Endothelial cell of umbilical vein (primary cell): ENCODE data around the gene KCTD13. TPM values are rescaled to one million over a fixed set of nuclear protein-coding genes. Genes with fewer than 3 reads are reported as not detected.

Experiments
- BruUV-seq: library from RNA; stranded (reverse); fragments of 400-500 nt; replicated peaks from 2 replicates; lab custom pipeline; 2021; lab: Mats Ljungman, UMichigan
- CTCF ChIA-PET: fragments of 300-600, 350-600 bp; sonication (Branson Sonifier 250); formaldehyde crosslinking; loops from one replicate; lab custom pipeline; 2021; ENCODE audit warnings: antibody characterized with exemption, inconsistent platforms; lab: Charles Lee
- POLR2A ChIA-PET: fragments of 300-600, 350-600 bp; sonication (Branson Sonifier 250); formaldehyde crosslinking; loops from one replicate; lab custom pipeline; 2021; ENCODE audit warnings: antibody characterized with exemption, inconsistent platforms; lab: Charles Lee
- DNase-seq: peaks from one replicate; pipeline ENCODE4 v3.0.0-alpha.2; 2011; ENCODE audit warnings: low read depth, low spot score
- FAIRE-seq: peaks from 2 replicates; lab custom pipeline; 2011; peaks lifted over from hg19 to GRCh38; lab: Jason Lieb, UNC
- H2AFZ ChIP-seq: 2 replicates; pipeline ENCODE4 v1.6.0; 2012; ENCODE audit warnings: low read depth, low read length, control low read depth, inconsistent platforms
- H3K27ac ChIP-seq: 2 replicates; pipeline ENCODE4 v1.5.1; 2011; ENCODE audit warnings: low read depth, mild to moderate bottlenecking, control low read depth, low read length, moderate library complexity; ENCODE audit not compliant: insufficient read depth
- H3K27me3 ChIP-seq, 2 experiments: 2 replicates each; pipeline versions ENCODE4 v1.6.0 to v1.6.1; 2011; ENCODE audit warnings: low read length in 2 of 2, mixed read lengths in 1 of 2; ENCODE audit not compliant: control insufficient read depth in 2 of 2, insufficient read depth in 2 of 2
- H3K36me3 ChIP-seq, 2 experiments: 2 replicates in 1 of 2; 3 replicates in 1 of 2; pipeline ENCODE4 v1.5.1; 2011; ENCODE audit warnings: low read length in 2 of 2, mild to moderate bottlenecking in 1 of 2, moderate library complexity in 1 of 2; ENCODE audit not compliant: control insufficient read depth in 2 of 2, insufficient read depth in 2 of 2; ENCODE audit errors: extremely low read depth in 1 of 2
- H3K4me1 ChIP-seq: 3 replicates; pipeline ENCODE4 v1.5.1; 2011; ENCODE audit warnings: mild to moderate bottlenecking, low read length; ENCODE audit not compliant: control insufficient read depth, insufficient read depth; ENCODE audit errors: extremely low read depth
- H3K4me2 ChIP-seq: 2 replicates; pipeline ENCODE4 v1.6.1; 2011; ENCODE audit warnings: low read length, control low read depth, mixed read lengths; ENCODE audit not compliant: insufficient read depth
- H3K4me3 ChIP-seq, 3 experiments: fragments of 200-600 bp in 1 of 3; sonication (generic), shearing (Covaris generic) in 1 of 3; replicated peaks in 1 of 3; 2 replicates each; pipeline ENCODE4 v1.5.1; 2011 to 2016; ENCODE audit warnings: control low read depth in 3 of 3, low read length in 3 of 3, mild to moderate bottlenecking in 2 of 3, inconsistent platforms in 1 of 3, low read depth in 1 of 3, moderate library complexity in 1 of 3; ENCODE audit not compliant: insufficient read depth in 1 of 3
- H3K79me2 ChIP-seq: 2 replicates; pipeline ENCODE4 v1.6.0; 2012; ENCODE audit warnings: low read length, inconsistent platforms; ENCODE audit not compliant: control insufficient read depth, insufficient read depth
- H3K9ac ChIP-seq: replicated peaks from 2 replicates; pipeline ENCODE3; 2011; ENCODE audit warnings: low read length, control low read depth; ENCODE audit not compliant: insufficient read depth; ENCODE audit errors: extremely low read depth
- H3K9me1 ChIP-seq: replicated peaks from 3 replicates; pipeline ENCODE4 v1.6.0; 2011; ENCODE audit warnings: mild to moderate bottlenecking, low read length; ENCODE audit not compliant: control insufficient read depth, insufficient read depth; ENCODE audit errors: extremely low read depth
- H3K9me3 ChIP-seq: replicated peaks from 2 replicates; pipeline ENCODE4 v1.5.1; 2012; ENCODE audit warnings: low read length, inconsistent platforms; ENCODE audit not compliant: control insufficient read depth, insufficient read depth
- H4K20me1 ChIP-seq: replicated peaks from 2 replicates; pipeline ENCODE3; 2011; ENCODE audit warnings: mild to moderate bottlenecking, low read length; ENCODE audit not compliant: control insufficient read depth, insufficient read depth; ENCODE audit errors: extremely low read depth
- FOS ChIP-seq: IDR thresholded peaks from 2 replicates; pipeline ENCODE4 v1.6.1; 2011; ENCODE audit warnings: mild to moderate bottlenecking, low read length, moderate library complexity, borderline replicate concordance; ENCODE audit not compliant: insufficient read depth
- GATA2 ChIP-seq: IDR thresholded peaks from 2 replicates; pipeline ENCODE4 v1.7.0; 2011; ENCODE audit warnings: low read depth, mild to moderate bottlenecking, moderate library complexity, mixed read lengths, low read length; ENCODE audit not compliant: insufficient read length, insufficient read depth
- JUN ChIP-seq: IDR thresholded peaks from 2 replicates; pipeline ENCODE4 v1.6.1; 2011; ENCODE audit warnings: borderline replicate concordance, low read depth; ENCODE audit not compliant: insufficient read length, insufficient read depth
- MYC ChIP-seq: IDR thresholded peaks from one replicate; pipeline ENCODE4 v1.6.1; 2011; ENCODE audit warnings: mild to moderate bottlenecking, low read depth, low read length
- POLR2AphosphoS5 ChIP-seq: IDR thresholded peaks from 2 replicates; pipeline ENCODE4 v1.6.1; 2012; ENCODE audit warnings: low read depth, mild to moderate bottlenecking, control low read depth, low read length, moderate library complexity; ENCODE audit not compliant: insufficient read depth
- dilution Hi-C: fragments of 300-500 bp; cut with MboI; formaldehyde crosslinking; loops from one replicate; pipeline ENCODE4 v1.15.0; 2019; ENCODE audit warnings: low sequenced_read_pairs; ENCODE audit not compliant: extremely low pct_ligation_motif_present
- intact Hi-C: fragments of 100-400 bp; cut with micrococcal nuclease; formaldehyde crosslinking; loops from one replicate; pipeline ENCODE4 v1.10.0; 2022
- polyA plus RNA-seq, 4 experiments: library from polyadenylated mRNA; depleted of rRNA in 3 of 4; stranded (reverse) in 3 of 4; unstranded in 1 of 4; fragments of >200 nt; gene quantifications; 2 replicates each; pipeline versions ENCODE4 v1.2.1 to v1.2.3, GENCODE V29; 2011 to 2012; ENCODE audit warnings: missing spikeins in 1 of 4
- total RNA-seq: library from RNA; stranded (reverse); gene quantifications from 2 replicates; pipeline ENCODE4 v1.2.3, GENCODE V29; 2021
- TF ChIP-seq, protein P1 (sequence below), 2 donors: IDR thresholded peaks; 1 replicate in 1 of 2; 2 replicates in 1 of 2; pipeline ENCODE4 v1.5.1; 2011; ENCODE audit warnings: low read length in 2 of 2, mild to moderate bottlenecking in 2 of 2, moderate library complexity in 2 of 2, control low read depth in 1 of 2, inconsistent platforms in 1 of 2, low read depth in 1 of 2; ENCODE audit not compliant: insufficient read depth in 1 of 2; ENCODE audit errors: extremely low read depth in 1 of 2
- TF ChIP-seq, protein P2 (sequence below): IDR thresholded peaks from 2 replicates; pipeline ENCODE4 v1.6.1; 2011; ENCODE audit not compliant: insufficient read depth, insufficient read length

KCTD13 gene
- total and polyA plus RNA-seq, 2 donors (not counting 3 experiments of a cell fraction or from before 2014, with no cell fraction given), result 22.6 to 24.2 TPM

DNA sequence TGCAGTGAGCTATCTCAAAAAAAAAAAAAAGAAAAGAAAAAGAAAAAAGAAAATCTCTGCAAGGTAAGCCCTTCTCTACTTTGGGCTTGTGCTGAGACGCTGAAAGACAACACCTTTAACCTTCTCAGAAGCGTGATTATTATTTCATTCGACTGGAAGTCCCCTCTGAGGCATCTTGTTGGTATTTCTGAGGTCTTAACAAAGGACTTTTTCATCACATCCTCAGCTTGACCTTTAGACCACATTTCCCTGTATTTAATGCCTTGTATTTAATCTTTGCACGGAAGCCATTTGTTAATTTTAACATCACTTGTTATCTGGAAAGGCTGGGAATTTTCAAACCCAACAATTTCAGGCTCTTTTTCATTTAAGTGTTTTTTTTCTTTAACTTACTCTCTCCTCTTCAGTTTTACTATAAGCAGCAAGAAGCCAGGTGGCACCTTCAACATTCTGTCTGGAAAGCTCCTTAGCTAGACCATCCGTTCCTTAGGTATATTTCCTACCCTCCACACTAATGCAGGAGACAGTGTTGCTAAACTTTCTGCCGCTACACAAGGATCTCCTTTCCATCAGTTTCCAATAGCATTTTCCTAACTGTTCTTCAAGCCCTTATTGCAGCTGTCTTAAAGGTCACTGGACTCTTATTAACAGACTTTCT, 10.3 kb downstream of the KCTD13 start:
- peak overlapping the region; percentile 59 for H3K27ac ChIP-seq

GRCh38 chr16:29913514-29913913, 12.5 kb downstream of the KCTD13 start:
- Histone ChIP-seq H3K4me1 (peaks cover 4% of the 10 kb centered on the region), H4K20me1 (no peaks in the 10 kb centered on the region), H3K36me3 (peaks cover 0 to 5% of the 10 kb centered on the region in 2 experiments), H3K4me3 (no peak overlapping the region), H3K9me1 (no peaks in the 10 kb centered on the region), H3K27me3 (no peaks in the 10 kb centered on the region), H2AFZ (no peak overlapping the region), H3K9ac (no peak overlapping the region), H3K4me2 (no peak overlapping the region), H3K9me3 (no peaks in the 10 kb centered on the region), H3K27ac (no peak overlapping the region), H3K79me2 (no peaks in the 10 kb centered on the region)
- FAIRE-seq (no peak), DNase-seq (no peak)
- POLR2A ChIA-PET, result no interaction called here
- no peak for TF ChIP-seq POLR2AphosphoS5
- TF ChIP-seq, protein P1, sequence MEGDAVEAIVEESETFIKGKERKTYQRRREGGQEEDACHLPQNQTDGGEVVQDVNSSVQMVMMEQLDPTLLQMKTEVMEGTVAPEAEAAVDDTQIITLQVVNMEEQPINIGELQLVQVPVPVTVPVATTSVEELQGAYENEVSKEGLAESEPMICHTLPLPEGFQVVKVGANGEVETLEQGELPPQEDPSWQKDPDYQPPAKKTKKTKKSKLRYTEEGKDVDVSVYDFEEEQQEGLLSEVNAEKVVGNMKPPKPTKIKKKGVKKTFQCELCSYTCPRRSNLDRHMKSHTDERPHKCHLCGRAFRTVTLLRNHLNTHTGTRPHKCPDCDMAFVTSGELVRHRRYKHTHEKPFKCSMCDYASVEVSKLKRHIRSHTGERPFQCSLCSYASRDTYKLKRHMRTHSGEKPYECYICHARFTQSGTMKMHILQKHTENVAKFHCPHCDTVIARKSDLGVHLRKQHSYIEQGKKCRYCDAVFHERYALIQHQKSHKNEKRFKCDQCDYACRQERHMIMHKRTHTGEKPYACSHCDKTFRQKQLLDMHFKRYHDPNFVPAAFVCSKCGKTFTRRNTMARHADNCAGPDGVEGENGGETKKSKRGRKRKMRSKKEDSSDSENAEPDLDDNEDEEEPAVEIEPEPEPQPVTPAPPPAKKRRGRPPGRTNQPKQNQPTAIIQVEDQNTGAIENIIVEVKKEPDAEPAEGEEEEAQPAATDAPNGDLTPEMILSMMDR (IDR thresholded peaks at IDR 0.05; ENCODE audit: extremely low read depth in 1 of 2, insufficient read depth in 1 of 2, low read depth in 1 of 2, low read length in 2 of 2), result no peak
- TF ChIP-seq MYC, result no peak
- TF ChIP-seq JUN, result no peak
- no peak for TF ChIP-seq GATA2
- TF ChIP-seq, protein P2, sequence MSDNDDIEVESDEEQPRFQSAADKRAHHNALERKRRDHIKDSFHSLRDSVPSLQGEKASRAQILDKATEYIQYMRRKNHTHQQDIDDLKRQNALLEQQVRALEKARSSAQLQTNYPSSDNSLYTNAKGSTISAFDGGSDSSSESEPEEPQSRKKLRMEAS, result no peak
- TF ChIP-seq FOS, result no peak
- CTCF ChIA-PET, result no interaction called here
- no TSS peak for BruUV-seq
- intact Hi-C loops (no loop called here), dilution Hi-C loops (no loop called here)

More for the DNA sequence above, 10.3 kb downstream of the KCTD13 start:
- no TSS peak for BruUV-seq
- CTCF ChIA-PET, result interaction anchor here (0.5 to 1.8 kb wide), 6 partner anchors 10 to 129 kb away, joined by 3 to 8 read pairs (median 3); partner anchors contain the start of genes KCTD13 and TMEM219
- H3K4me2 ChIP-seq, result peak overlapping the region; percentile 41
- H3K9ac ChIP-seq, result no peak overlapping the region
- H3K9me1 ChIP-seq, result no peaks in the 10 kb centered on the region
- peaks cover 0 to 5% of the 10 kb centered on the region in 2 experiments for H3K36me3 ChIP-seq
- H3K79me2 ChIP-seq, result peaks cover 2% of the 10 kb centered on the region
- no peaks in the 10 kb centered on the region for H4K20me1 ChIP-seq
- POLR2A ChIA-PET, result interaction anchor here (0.6 kb wide), 1 partner anchor 97 kb away, joined by 7 read pairs; no protein-coding TSS in a partner anchor
- DNase-seq (peak; percentile 69), FAIRE-seq (no peak)
- no peaks in the 10 kb centered on the region for H3K9me3 ChIP-seq
- H3K27me3 ChIP-seq, result no peaks in the 10 kb centered on the region
- no peak overlapping the region for H3K4me3 ChIP-seq
- no peak overlapping the region for H2AFZ ChIP-seq
- dilution Hi-C loops (no loop called here), intact Hi-C loops (no loop called here)
- no peak for TF ChIP-seq POLR2AphosphoS5
- no peak for TF ChIP-seq GATA2
- TF ChIP-seq JUN, result peak; percentile 18
- TF ChIP-seq, protein P2, result no peak
- peaks cover 4% of the 10 kb centered on the region for H3K4me1 ChIP-seq
